Body of pancreas (tissue), 4 donors: ENCODE measurements around the gene SORCS2.

ENCODE experiments used
- POLR2A ChIP-seq, 3 donors: fragments of 450-650 bp; IDR thresholded peaks; one replicate each; pipeline ENCODE4 v1.6.1; 2016; ENCODE audit warnings: antibody characterized with exemption in 3 of 3, mild to moderate bottlenecking in 2 of 3
- TF ChIP-seq, protein P1 (sequence below), 7 experiments: fragments of 450-650 bp in 4 of 7; fragments of 200-600 bp in 3 of 7; sonication (generic) in 3 of 7; IDR thresholded peaks; one replicate each; pipeline ENCODE4 v1.5.1; 2016 to 2019; ENCODE audit warnings: antibody characterized with exemption in 7 of 7

DNA sequence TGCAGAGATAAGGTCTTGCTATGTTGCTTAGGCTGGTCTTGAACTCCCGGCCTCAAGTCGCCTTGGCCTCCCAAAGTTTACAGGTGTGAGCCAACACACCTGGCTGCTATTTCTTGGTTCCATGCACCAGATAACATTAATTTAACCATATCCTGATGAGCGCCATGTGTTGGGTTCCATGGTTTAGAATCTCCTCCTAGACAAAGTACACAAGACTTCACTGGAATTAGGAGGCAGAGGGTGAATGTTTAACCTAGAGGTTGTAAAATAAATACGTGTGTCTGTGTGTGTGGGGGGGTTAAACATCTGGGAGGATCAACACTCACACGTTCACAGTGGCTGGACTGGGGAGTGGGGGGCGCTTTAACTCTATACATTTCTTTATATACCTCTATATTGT is 32.4 kb upstream of the SORCS2 start:
- TF ChIP-seq, protein P1, sequence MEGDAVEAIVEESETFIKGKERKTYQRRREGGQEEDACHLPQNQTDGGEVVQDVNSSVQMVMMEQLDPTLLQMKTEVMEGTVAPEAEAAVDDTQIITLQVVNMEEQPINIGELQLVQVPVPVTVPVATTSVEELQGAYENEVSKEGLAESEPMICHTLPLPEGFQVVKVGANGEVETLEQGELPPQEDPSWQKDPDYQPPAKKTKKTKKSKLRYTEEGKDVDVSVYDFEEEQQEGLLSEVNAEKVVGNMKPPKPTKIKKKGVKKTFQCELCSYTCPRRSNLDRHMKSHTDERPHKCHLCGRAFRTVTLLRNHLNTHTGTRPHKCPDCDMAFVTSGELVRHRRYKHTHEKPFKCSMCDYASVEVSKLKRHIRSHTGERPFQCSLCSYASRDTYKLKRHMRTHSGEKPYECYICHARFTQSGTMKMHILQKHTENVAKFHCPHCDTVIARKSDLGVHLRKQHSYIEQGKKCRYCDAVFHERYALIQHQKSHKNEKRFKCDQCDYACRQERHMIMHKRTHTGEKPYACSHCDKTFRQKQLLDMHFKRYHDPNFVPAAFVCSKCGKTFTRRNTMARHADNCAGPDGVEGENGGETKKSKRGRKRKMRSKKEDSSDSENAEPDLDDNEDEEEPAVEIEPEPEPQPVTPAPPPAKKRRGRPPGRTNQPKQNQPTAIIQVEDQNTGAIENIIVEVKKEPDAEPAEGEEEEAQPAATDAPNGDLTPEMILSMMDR (IDR thresholded peaks at IDR 0.05), result no peak
- no peak for TF ChIP-seq POLR2A (IDR thresholded peaks at IDR 0.05)
